ENCODE data around the gene FBXO27.

GRCh38 chr19:39032063-39032918 lies at the start of gene FBXO27:
- TF ChIP-seq EZH2 (optimal IDR thresholded peaks at IDR 0.05; ENCODE audit: low read depth, low read length), result no peak
- TF ChIP-seq, protein P1, sequence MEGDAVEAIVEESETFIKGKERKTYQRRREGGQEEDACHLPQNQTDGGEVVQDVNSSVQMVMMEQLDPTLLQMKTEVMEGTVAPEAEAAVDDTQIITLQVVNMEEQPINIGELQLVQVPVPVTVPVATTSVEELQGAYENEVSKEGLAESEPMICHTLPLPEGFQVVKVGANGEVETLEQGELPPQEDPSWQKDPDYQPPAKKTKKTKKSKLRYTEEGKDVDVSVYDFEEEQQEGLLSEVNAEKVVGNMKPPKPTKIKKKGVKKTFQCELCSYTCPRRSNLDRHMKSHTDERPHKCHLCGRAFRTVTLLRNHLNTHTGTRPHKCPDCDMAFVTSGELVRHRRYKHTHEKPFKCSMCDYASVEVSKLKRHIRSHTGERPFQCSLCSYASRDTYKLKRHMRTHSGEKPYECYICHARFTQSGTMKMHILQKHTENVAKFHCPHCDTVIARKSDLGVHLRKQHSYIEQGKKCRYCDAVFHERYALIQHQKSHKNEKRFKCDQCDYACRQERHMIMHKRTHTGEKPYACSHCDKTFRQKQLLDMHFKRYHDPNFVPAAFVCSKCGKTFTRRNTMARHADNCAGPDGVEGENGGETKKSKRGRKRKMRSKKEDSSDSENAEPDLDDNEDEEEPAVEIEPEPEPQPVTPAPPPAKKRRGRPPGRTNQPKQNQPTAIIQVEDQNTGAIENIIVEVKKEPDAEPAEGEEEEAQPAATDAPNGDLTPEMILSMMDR (IDR thresholded peaks at IDR 0.05; ENCODE audit: low read length), result no peak

Data from MM.1S (cell line).